Measurements from ENCODE around the gene TRIOBP.
"Not testable (repeated sequence)": the region's sequence is repeated elsewhere in the genome, so short reads cannot be mapped to it uniquely, and the experiment has no call there.

The TRIOBP gene

GRCh38 chr22:37784829-37785495 lies 88.1 kb downstream of the TRIOBP start:
- no peak for TF ChIP-seq CTCF (IDR thresholded peaks at IDR 0.05; ENCODE audit: low read depth, low read length)
- no peak for DNase-seq (ENCODE audit: extremely low read depth, low read depth)

GRCh38 chr22:37790234-37790633 lies 93.4 kb downstream of the TRIOBP start:
- DNase-seq (ENCODE audit: extremely low read depth, low read depth): no peak
- no peak for TF ChIP-seq CTCF (IDR thresholded peaks at IDR 0.05; ENCODE audit: low read depth, low read length)

- DNase-seq (ENCODE audit: extremely low read depth, low read depth): no peak
- no peak for TF ChIP-seq CTCF (IDR thresholded peaks at IDR 0.05; ENCODE audit: low read depth, low read length)
Measured at GRCh38 chr22:37792494-37792893, 95.6 kb downstream of the TRIOBP start.

GRCh38 chr22:37794376-37794775 lies 97.5 kb downstream of the TRIOBP start:
- no peak for DNase-seq (ENCODE audit: extremely low read depth, low read depth)

GRCh38 chr22:37796079-37796478 lies 99.2 kb downstream of the TRIOBP start:
- no peak for DNase-seq (ENCODE audit: extremely low read depth, low read depth)
- no peak for TF ChIP-seq CTCF (IDR thresholded peaks at IDR 0.05; ENCODE audit: low read depth, low read length)

More at GRCh38 chr22:37794376-37794775, 97.5 kb downstream of the TRIOBP start:
- TF ChIP-seq CTCF (IDR thresholded peaks at IDR 0.05; ENCODE audit: low read depth, low read length): no peak

- not testable (repeated sequence) for DNase-seq (ENCODE audit: extremely low read depth, low read depth)
Measured at GRCh38 chr22:37797259-37797658, 100.4 kb downstream of the TRIOBP start.

GRCh38 chr22:37797874-37798500 lies 101.1 kb downstream of the TRIOBP start:
- no peak for TF ChIP-seq CTCF (IDR thresholded peaks at IDR 0.05; ENCODE audit: low read depth, low read length)
- no peak for DNase-seq (ENCODE audit: extremely low read depth, low read depth)

- DNase-seq (ENCODE audit: extremely low read depth, low read depth): not testable (repeated sequence)
Measured at GRCh38 chr22:37799979-37800378, 103.1 kb downstream of the TRIOBP start.
